HL-60/S4 treated with phorbol 12-myristate 13-acetate at 8.2 ng/mL for 4 days and 3 days (cell line): ENCODE results near the gene MTR.

Source experiments
- in situ Hi-C: fragments of 300-500 bp; cut with MboI; formaldehyde crosslinking; loops from 2 replicates; pipeline ENCODE4 v1.15.0; 2022; ENCODE audit warnings: low sequenced_read_pairs

Gene MTR

GRCh38 chr1:236861560-236862218 lies 66.6 kb downstream of the MTR start:
- in situ Hi-C loops, result no loop called here

DNA sequence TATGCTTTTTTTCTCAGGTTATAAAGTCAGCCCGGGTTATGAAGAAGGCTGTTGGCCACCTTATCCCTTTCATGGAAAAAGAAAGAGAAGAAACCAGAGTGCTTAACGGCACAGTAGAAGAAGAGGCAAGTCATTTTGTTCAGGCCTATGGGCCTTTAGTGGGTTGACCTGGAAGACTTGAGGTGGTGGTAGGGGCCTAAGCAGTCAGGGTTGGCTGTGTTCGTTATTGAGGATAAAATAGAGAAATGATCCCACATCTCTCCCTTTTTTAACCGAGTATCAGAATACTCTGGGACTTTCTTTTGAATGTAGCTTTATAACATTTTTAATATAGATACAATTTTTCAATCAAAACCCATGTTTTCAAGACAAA lies 67.1 kb downstream of the MTR start:
- in situ Hi-C loops, result no loop called here

DNA sequence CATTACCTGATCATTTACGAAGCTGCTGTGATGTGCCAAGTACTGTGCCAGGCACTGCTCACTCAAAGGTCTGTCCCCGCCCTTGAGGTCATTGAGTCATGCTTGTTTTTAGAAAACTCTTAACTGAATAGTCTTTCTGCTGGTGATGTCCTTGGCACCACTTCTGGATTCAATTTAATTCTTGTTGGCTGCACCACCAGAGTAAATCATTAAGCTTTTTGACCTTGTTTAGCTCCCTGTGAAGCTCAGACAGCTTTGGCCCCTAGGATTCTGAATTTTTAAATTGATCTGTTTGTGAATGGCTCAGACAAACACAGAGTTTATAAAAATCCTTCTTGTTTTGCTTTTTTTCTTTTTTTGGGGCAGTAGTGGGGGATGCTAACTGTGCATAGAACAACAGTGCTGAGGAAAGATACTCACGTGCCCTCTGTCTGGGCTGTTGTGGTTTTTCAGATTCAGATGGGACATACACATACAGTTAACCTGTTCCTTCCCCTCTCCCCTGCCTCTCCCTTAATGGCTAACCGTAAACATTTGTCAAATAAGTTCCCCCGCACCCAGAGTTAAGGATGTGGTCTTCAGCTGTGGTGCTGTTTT lies 67.6 kb downstream of the MTR start:
- in situ Hi-C loops, result no loop called here

GRCh38 chr1:236864211-236864610 lies 69.1 kb downstream of the MTR start:
- in situ Hi-C loops, result no loop called here

- in situ Hi-C loops, result no loop called here
Observed at GRCh38 chr1:236864996-236865817, 70.1 kb downstream of the MTR start.

GRCh38 chr1:236865818-236866155 lies 70.7 kb downstream of the MTR start:
- in situ Hi-C loops, result no loop called here

GRCh38 chr1:236868625-236869467 lies 73.8 kb downstream of the MTR start:
- in situ Hi-C loops, result no loop called here

- in situ Hi-C loops, result no loop called here
Observed at GRCh38 chr1:236869911-236870310, 74.8 kb downstream of the MTR start.

DNA sequence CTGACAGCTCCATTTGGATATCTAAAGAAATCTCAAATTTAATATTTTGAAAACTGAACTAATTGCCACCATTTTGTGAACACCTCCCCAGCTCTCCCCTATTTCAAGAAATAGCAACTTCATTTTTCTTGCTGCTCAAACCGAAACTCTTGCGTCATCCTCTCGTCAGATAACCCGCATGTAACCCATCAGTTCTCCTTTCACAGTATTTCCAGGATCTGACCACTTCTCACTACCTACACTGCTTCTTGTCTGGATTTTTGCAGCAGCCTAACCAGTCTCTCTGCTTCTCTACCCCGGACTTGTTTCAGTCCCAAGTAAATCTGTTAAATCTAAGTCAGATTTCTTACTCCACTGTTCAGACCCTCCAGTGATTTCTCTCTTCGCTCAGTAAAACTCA lies 75.6 kb downstream of the MTR start:
- in situ Hi-C loops, result no loop called here

DNA sequence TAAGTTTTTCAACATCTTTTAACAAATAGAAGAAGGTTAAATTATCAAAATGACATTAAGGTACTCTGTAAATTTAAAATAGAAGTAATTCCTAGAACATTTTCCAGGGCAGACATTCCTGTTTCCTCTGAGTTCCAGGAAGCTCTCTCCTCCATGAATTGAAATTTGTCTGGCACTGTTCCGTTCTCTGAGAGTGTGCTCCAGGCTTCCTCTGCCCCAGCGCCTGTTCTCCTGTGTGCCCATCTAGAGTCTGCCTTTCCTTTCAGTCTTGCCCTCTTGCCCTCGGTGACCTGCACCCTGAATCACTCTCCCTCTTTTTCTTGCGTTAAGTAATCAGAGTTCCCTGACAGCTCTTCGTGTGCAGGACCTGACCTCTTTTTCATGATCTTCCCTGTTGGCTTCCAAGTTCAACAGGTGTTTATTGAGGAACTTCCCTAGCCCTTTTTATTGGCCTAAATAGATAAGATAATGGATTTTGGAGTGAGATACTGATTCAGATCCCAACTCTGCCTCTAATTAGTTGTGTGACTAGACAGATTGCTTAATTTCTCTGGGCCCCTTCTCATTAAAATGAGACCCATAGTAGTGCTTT lies 77.1 kb downstream of the MTR start:
- in situ Hi-C loops, result no loop called here

DNA sequence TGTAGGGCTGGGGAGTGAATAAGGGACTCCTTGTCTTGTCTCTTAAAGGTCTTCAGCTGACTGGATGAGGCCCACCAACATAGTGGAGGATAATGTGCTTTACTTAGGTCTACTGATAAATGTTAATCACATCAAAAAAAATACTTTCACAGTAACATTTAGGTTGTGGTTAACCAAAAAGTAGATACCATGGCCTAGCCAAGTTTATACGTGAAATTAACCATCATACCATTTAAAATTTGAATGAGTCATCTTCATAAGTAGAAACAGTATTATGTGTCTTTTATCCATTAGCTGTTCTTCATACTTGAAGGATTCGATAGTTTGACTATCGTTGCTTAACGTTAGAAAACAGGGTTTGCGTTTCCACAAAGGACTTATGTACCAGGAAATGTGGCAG lies 80.9 kb downstream of the MTR start:
- in situ Hi-C loops, result no loop called here

- in situ Hi-C loops, result no loop called here
Observed at GRCh38 chr1:236877661-236878060, 82.6 kb downstream of the MTR start.

DNA sequence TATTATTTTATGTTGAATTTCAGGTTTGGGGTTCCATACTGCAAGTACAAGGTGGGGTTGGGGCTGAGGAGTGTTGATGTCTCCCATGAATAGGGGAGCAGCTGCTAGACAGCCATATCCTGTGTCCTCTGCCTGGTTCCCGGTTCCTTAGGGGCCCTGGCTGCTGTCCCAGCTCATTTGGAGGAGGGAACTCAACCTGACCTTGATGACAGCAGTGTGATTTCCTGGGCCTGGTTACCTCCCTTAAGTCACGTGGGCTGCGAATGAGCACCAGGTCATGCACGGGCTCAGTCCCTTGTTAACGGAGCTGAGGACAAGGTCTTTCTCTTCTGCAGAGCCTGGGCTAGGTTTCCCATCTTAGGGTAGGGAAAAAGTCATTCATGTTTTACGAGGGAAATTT lies 85.1 kb downstream of the MTR start:
- in situ Hi-C loops, result no loop called here

DNA sequence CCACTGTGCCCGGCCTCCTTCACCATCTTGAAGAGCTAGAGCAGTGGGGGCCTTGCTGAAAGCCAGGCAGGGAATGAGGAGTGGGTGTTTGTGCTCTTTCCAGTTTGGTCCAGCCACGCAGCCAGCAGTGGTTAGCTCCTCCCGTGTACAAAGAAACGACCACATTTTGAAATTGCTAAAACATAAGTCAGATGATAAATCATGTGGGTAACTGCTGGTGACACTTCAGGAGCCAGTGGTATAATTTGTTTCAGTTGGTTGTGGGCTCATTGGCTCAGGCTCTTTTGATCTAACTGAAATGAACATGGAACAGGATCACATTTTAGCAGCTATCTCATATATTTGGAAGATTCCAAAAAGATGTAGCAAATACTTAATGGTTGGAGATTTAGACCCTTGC lies 87.6 kb downstream of the MTR start:
- in situ Hi-C loops, result no loop called here

- in situ Hi-C loops, result no loop called here
Observed at GRCh38 chr1:236886199-236886598, 91.1 kb downstream of the MTR start.

DNA sequence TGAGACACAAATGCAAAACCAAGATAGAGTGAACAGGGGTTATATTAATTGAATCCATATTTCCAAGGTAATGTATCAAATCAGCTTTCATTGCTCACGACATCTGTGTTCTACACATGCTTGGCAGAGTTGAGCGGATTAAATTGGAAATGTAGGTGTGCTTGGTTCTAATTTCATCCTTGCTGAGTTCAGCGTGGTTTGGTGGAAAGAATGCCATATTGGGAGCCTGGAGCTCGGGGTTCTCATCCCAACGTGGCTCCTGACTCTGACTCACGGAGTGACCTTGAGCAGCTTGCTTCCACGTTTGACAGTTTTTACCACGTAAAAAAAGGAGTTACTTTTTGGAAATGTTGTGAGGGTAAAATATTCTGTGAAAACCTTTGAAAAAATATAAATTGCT lies 92.0 kb downstream of the MTR start:
- in situ Hi-C loops, result no loop called here

DNA sequence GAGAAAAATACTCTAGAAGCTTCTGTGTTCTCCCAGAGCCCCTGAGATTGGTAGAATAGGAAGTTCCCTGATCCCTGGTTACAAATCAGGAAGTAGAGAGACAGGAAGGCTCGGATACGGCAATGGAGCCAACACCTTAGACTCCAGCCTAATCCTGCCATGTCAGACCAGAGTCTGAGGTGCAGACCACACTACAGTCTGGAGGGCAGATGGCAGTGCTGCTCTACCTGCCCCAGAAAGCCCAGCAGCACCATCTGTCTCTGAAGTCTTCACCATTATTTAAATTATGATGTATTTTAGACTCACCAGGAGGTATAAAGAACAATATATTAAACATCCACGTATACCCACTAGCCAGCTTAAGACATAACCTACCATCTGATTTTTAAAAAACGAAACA lies 93.0 kb downstream of the MTR start:
- in situ Hi-C loops, result no loop called here

DNA sequence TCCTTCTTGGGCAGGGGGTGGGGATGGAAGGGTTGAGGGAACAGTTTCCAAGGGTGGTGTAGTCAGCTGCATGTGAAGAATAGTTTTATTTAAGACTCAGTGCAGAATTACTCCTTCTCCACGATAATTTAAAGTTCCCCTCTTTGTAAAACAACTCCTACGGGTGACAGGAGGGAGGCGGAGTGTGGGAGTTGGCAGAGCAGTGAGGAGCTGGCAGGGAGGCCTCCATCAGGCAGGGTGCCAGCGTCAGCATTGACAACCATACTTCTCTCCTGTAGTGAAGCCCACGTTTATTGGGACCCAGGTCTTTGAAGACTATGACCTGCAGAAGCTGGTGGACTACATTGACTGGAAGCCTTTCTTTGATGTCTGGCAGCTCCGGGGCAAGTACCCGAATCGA lies 93.8 kb downstream of the MTR start:
- in situ Hi-C loops, result no loop called here

DNA sequence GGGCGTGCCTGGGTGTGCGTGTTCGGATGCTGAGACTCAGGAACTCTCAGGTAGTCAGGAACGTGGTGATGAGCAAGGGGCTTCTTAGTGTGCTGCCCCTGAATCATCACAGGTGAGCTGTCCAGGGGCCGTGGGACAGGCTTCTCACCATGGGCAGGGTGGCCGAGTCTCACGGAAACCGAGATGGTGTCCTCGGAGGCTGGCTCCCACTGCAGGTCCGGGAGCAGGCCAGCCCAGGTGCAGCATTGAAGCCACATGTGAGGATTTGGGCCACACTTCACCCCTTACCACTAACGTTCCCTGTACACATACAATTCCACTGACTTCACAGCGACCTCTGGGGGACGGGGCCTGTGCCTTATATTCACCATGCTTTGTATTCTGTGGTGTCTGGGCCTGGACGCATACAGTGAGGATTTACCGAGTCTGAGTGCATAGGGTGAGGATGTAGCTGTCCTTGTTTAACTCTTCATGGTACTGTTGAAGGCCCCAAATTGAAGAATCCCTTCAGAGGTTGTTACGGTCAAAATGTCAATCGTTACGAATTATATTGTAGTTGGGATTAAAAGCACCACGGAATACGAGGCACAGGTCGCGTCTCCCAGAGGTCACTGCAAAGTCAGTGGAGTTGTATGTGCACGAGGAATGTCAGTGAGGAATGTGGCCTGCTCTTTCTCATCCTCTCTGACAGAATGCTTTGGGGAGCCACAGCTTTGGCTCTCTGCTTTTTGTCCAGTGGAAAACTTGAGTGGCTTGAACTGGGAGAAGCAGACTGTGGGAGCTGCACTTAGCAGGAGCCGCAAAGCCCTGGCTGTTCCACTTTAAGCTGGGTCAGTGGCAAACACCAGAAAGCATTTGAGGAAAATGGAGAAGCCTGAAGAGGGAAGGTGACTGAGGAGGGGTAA lies 95.3 kb downstream of the MTR start:
- in situ Hi-C loops, result no loop called here
